HL-60 (cell line): ENCODE measurements around the gene PHC2.

Source experiments
- DNase-seq, 2 experiments: peaks; one replicate each; pipeline ENCODE4 v3.0.0-alpha.2; 2010 to 2020; ENCODE audit warnings: low read depth in 1 of 2, low spot score in 1 of 2
- H3K27ac ChIP-seq: fragments of 250-450 bp; sonication (Bioruptor Pico); replicated peaks from 2 replicates; pipeline ENCODE4 v1.5.1; 2020; ENCODE audit warnings: mild to moderate bottlenecking, moderate library complexity
- H3K27me3 ChIP-seq: fragments of 250-450 bp; sonication (Bioruptor Pico); 2 replicates; pipeline ENCODE4 v1.5.1; 2021; ENCODE audit warnings: mild to moderate bottlenecking, moderate library complexity; ENCODE audit not compliant: insufficient read depth, poor library complexity, severe bottlenecking
- H3K4me3 ChIP-seq: replicated peaks from 2 replicates; pipeline ENCODE4 v1.5.1; 2011; ENCODE audit warnings: mild to moderate bottlenecking, control low read depth, low read length; ENCODE audit not compliant: insufficient read depth
- GABPA ChIP-seq: IDR thresholded peaks from 2 replicates; pipeline ENCODE4 v1.6.1; 2012; ENCODE audit warnings: low read depth
- POLR2AphosphoS5 ChIP-seq: IDR thresholded peaks from 2 replicates; pipeline ENCODE4 v1.6.1; 2012; ENCODE audit warnings: low read depth
- SPI1 ChIP-seq: IDR thresholded peaks from 2 replicates; pipeline ENCODE4 v1.6.1; 2012; ENCODE audit warnings: low read depth, mild to moderate bottlenecking, borderline replicate concordance
- TF ChIP-seq, protein P1 (sequence below): IDR thresholded peaks from one replicate; pipeline ENCODE4 v1.5.1; 2011; ENCODE audit warnings: low read length, control low read depth, inconsistent platforms; ENCODE audit not compliant: insufficient read depth
- TF ChIP-seq, protein P2 (sequence below): IDR thresholded peaks from 2 replicates; pipeline ENCODE4 v1.6.1; 2012; ENCODE audit warnings: low read depth; ENCODE audit not compliant: insufficient replicate concordance

The PHC2 gene

DNA sequence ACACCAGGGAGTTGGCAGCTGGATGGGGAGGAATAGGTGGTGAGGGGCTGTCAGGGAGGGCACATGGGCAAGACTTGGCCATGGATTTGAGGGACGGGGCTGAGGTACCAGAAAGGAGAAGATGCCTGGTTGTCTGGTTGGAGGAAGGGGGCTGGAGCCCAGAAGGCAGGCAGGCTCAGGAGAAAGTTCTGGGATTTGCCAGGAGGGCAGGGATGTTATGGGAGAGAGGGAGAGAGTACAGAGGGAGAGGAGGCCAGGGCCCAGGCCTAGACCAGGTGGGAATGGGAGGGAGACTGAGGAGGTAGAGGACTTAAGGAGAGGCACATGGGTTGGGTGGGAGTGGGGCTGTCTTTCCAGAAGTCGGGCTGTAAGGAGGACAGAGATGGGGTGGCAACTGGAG lies 114.3 kb downstream of the PHC2 start:
- Histone ChIP-seq H3K27me3 (peaks cover 10% of the 10 kb centered on the region), H3K4me3 (no peak overlapping the region), H3K27ac (no peak overlapping the region)
- TF ChIP-seq GABPA (no peak), SPI1 (no peak), POLR2AphosphoS5 (no peak)
- TF ChIP-seq, protein P1, sequence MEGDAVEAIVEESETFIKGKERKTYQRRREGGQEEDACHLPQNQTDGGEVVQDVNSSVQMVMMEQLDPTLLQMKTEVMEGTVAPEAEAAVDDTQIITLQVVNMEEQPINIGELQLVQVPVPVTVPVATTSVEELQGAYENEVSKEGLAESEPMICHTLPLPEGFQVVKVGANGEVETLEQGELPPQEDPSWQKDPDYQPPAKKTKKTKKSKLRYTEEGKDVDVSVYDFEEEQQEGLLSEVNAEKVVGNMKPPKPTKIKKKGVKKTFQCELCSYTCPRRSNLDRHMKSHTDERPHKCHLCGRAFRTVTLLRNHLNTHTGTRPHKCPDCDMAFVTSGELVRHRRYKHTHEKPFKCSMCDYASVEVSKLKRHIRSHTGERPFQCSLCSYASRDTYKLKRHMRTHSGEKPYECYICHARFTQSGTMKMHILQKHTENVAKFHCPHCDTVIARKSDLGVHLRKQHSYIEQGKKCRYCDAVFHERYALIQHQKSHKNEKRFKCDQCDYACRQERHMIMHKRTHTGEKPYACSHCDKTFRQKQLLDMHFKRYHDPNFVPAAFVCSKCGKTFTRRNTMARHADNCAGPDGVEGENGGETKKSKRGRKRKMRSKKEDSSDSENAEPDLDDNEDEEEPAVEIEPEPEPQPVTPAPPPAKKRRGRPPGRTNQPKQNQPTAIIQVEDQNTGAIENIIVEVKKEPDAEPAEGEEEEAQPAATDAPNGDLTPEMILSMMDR = no peak
- TF ChIP-seq, protein P2, sequence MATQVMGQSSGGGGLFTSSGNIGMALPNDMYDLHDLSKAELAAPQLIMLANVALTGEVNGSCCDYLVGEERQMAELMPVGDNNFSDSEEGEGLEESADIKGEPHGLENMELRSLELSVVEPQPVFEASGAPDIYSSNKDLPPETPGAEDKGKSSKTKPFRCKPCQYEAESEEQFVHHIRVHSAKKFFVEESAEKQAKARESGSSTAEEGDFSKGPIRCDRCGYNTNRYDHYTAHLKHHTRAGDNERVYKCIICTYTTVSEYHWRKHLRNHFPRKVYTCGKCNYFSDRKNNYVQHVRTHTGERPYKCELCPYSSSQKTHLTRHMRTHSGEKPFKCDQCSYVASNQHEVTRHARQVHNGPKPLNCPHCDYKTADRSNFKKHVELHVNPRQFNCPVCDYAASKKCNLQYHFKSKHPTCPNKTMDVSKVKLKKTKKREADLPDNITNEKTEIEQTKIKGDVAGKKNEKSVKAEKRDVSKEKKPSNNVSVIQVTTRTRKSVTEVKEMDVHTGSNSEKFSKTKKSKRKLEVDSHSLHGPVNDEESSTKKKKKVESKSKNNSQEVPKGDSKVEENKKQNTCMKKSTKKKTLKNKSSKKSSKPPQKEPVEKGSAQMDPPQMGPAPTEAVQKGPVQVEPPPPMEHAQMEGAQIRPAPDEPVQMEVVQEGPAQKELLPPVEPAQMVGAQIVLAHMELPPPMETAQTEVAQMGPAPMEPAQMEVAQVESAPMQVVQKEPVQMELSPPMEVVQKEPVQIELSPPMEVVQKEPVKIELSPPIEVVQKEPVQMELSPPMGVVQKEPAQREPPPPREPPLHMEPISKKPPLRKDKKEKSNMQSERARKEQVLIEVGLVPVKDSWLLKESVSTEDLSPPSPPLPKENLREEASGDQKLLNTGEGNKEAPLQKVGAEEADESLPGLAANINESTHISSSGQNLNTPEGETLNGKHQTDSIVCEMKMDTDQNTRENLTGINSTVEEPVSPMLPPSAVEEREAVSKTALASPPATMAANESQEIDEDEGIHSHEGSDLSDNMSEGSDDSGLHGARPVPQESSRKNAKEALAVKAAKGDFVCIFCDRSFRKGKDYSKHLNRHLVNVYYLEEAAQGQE = no peak
- no peak for DNase-seq

DNA sequence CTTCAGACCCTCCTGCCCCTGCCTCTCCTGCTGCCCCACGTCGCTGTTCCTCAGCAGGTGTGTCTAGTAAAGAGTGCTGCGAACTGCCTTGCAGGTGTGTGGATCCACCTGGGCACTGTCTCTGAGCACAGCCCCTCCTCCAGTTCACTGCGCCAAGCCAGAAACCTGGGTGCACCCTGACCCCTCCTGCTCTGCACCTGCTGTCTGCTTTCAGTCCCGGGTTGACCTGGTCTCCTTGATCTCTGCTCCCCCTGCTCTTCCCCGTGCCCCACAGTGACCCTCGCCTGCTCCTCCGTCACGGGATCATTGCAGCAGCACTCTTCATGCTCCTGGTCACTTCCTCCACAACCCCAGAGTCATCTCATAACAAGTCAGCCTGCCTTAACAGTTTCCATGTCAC lies 116.5 kb downstream of the PHC2 start:
- no peak overlapping the region for H3K4me3 ChIP-seq
- TF ChIP-seq, protein P1 = no peak
- TF ChIP-seq, protein P2 = no peak
- TF ChIP-seq GABPA (no peak), SPI1 (no peak), POLR2AphosphoS5 (no peak)
- peaks cover 10% of the 10 kb centered on the region for H3K27me3 ChIP-seq
- no peak overlapping the region for H3K27ac ChIP-seq
- DNase-seq = no peak

DNA sequence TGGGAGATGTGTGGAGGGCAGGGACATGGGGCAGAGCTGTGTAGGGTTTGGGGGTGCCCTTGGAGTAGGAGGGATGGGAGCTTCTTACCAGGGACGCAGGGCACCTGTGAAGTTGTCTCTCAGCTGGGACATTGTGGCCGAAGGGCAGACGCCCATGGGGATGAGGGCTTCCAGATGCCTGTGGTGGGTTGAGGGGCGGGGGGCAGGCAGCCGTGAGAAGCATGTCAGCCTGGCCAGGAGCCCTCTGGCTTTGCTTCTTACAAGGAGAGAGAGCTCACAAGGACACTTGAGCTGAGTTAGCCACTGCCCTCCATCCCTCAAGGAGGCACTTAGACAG lies 118.5 kb downstream of the PHC2 start:
- Histone ChIP-seq H3K4me3 (no peak overlapping the region), H3K27me3 (peaks cover 3% of the 10 kb centered on the region), H3K27ac (no peak overlapping the region)
- no peak for DNase-seq
- TF ChIP-seq POLR2AphosphoS5 (no peak), GABPA (no peak), SPI1 (no peak)
- TF ChIP-seq, protein P1 = no peak
- TF ChIP-seq, protein P2 = no peak
